Caco-2 (cell line): ENCODE data around the gene NBPF4. TPM values are rescaled to one million over a fixed set of nuclear protein-coding genes. Genes with fewer than 3 reads are reported as not detected.

Experiments
- BruUV-seq: library from RNA; stranded (reverse); fragments of 400-500 nt; replicated peaks from 2 replicates; lab custom pipeline; 2021; lab: Mats Ljungman, UMichigan
- CTCF ChIA-PET: fragments of 300-600 bp; sonication (Branson Sonifier 250); formaldehyde crosslinking; loops from one replicate; lab custom pipeline; 2022; ENCODE audit warnings: antibody characterized with exemption; lab: Charles Lee
- POLR2A ChIA-PET: fragments of 300-600 bp; sonication (Branson Sonifier 250); formaldehyde crosslinking; loops from one replicate; lab custom pipeline; 2022; ENCODE audit warnings: antibody characterized with exemption; lab: Charles Lee
- DNase-seq, 2 experiments: peaks; one replicate each; pipeline versions ENCODE4 v3.0.0 to v3.0.0-alpha.2; 2020 to 2022
- H3K27me3 ChIP-seq: replicated peaks from 2 replicates; pipeline ENCODE4 v1.6.0; 2011; ENCODE audit warnings: low read length; ENCODE audit not compliant: control insufficient read depth, insufficient read depth
- H3K36me3 ChIP-seq: 2 replicates; pipeline ENCODE4 v1.5.1; 2011; ENCODE audit warnings: low read length; ENCODE audit not compliant: control insufficient read depth, insufficient read depth
- H3K4me1 ChIP-seq: fragments of 250-450 bp; sonication (Bioruptor Pico); 2 replicates; pipeline ENCODE4 v1.5.1; 2020; ENCODE audit warnings: mild to moderate bottlenecking
- H3K4me3 ChIP-seq: 2 replicates; pipeline ENCODE4 v1.5.1; 2011; ENCODE audit warnings: low read depth, mild to moderate bottlenecking, control low read depth, low read length
- H3K9me3 ChIP-seq: fragments of 250-450 bp; sonication (Bioruptor Pico); 2 replicates; pipeline ENCODE4 v1.5.1; 2020; ENCODE audit warnings: mild to moderate bottlenecking, moderate library complexity
- H3K27ac Mint-ChIP-seq: one replicate; pipeline ENCODE4 v1.8.0; 2022; ENCODE audit warnings: mixed read lengths; ENCODE audit not compliant: unreplicated experiment
- H3K27me3 Mint-ChIP-seq: one replicate; pipeline ENCODE4 v1.8.0; 2022; ENCODE audit warnings: mixed read lengths; ENCODE audit not compliant: insufficient read depth, unreplicated experiment
- H3K36me3 Mint-ChIP-seq: one replicate; pipeline ENCODE4 v1.8.0; 2022; ENCODE audit warnings: mild to moderate bottlenecking, mixed read lengths; ENCODE audit not compliant: insufficient read depth, unreplicated experiment
- H3K4me1 Mint-ChIP-seq: one replicate; pipeline ENCODE4 v1.8.0; 2022; ENCODE audit warnings: low read depth, mixed read lengths; ENCODE audit not compliant: unreplicated experiment
- H3K4me3 Mint-ChIP-seq: one replicate; pipeline ENCODE4 v1.8.0; 2022; ENCODE audit warnings: mild to moderate bottlenecking, moderate library complexity, mixed read lengths; ENCODE audit not compliant: unreplicated experiment
- H3K9me3 Mint-ChIP-seq: one replicate; pipeline ENCODE4 v1.8.0; 2022; ENCODE audit warnings: mixed read lengths; ENCODE audit not compliant: unreplicated experiment
- CTCF ChIP-seq, 2 experiments: fragments of 200-600 bp in 1 of 2; IDR thresholded peaks; 1 replicate in 1 of 2; 2 replicates in 1 of 2; pipeline versions ENCODE4 v1.5.1 to v1.8.0; 2011 to 2022; ENCODE audit warnings: antibody characterized with exemption in 1 of 2, control low read depth in 1 of 2, inconsistent platforms in 1 of 2, low read depth in 1 of 2, low read length in 1 of 2, mild to moderate bottlenecking in 1 of 2, moderate library complexity in 1 of 2; ENCODE audit not compliant: insufficient read depth in 1 of 2, severe bottlenecking in 1 of 2, unreplicated experiment in 1 of 2
- intact Hi-C: fragments of 100-400 bp; cut with micrococcal nuclease; formaldehyde crosslinking; loops from one replicate; pipeline ENCODE4 v1.10.0; 2022; ENCODE audit not compliant: unreplicated experiment
- total RNA-seq: library from RNA; stranded (reverse); gene quantifications from 2 replicates; pipeline ENCODE4 v1.2.3, GENCODE V29; 2022

NBPF4 gene
- total RNA-seq, 1 experiment from 2014 or later, result 0.88 TPM

- peaks cover 28% of the 10 kb centered on the region for H3K36me3 Mint-ChIP-seq
- H3K9me3 ChIP-seq, result no peaks in the 10 kb centered on the region
- no TSS peak for BruUV-seq
Observed at GRCh38 chr1:108194051-108194450, 49.8 kb downstream of the NBPF4 start.

GRCh38 chr1:108193333-108193732 lies 50.5 kb downstream of the NBPF4 start:
- Mint-ChIP-seq H3K9me3 (peaks cover 9% of the 10 kb centered on the region), H3K4me3 (no peak overlapping the region), H3K36me3 (peaks cover 35% of the 10 kb centered on the region), H3K27ac (no peak overlapping the region), H3K4me1 (no peaks in the 10 kb centered on the region), H3K27me3 (no peaks in the 10 kb centered on the region)
- no peak for DNase-seq
- no peak overlapping the region for H3K4me3 ChIP-seq
- ChIA-PET CTCF (no interaction called here), POLR2A (no interaction called here)
- no TSS peak for BruUV-seq
- no peaks in the 10 kb centered on the region for H3K27me3 ChIP-seq
- H3K9me3 ChIP-seq, result no peaks in the 10 kb centered on the region
- no peak for TF ChIP-seq CTCF (IDR thresholded peaks at IDR 0.05; ENCODE audit: insufficient read depth in 1 of 2, low read depth in 1 of 2, low read length in 1 of 2, severe bottlenecking in 1 of 2, unreplicated experiment in 1 of 2)
- intact Hi-C loops, result no loop called here
- no peaks in the 10 kb centered on the region for H3K4me1 ChIP-seq
- H3K36me3 ChIP-seq, result no peaks in the 10 kb centered on the region; the same call in 1 of the 2 replicates

More at GRCh38 chr1:108194051-108194450, 49.8 kb downstream of the NBPF4 start:
- H3K4me3 Mint-ChIP-seq, result no peak overlapping the region
- no peak for DNase-seq
- no peak for TF ChIP-seq CTCF (IDR thresholded peaks at IDR 0.05; ENCODE audit: insufficient read depth in 1 of 2, low read depth in 1 of 2, low read length in 1 of 2, severe bottlenecking in 1 of 2, unreplicated experiment in 1 of 2)
- intact Hi-C loops, result no loop called here
- H3K27ac Mint-ChIP-seq, result no peak overlapping the region
- Histone ChIP-seq H3K36me3 (no peaks in the 10 kb centered on the region; the same call in 1 of the 2 replicates), H3K27me3 (no peaks in the 10 kb centered on the region), H3K4me3 (no peak overlapping the region), H3K4me1 (no peaks in the 10 kb centered on the region)
- no peaks in the 10 kb centered on the region for H3K27me3 Mint-ChIP-seq
- POLR2A ChIA-PET, result no interaction called here
- H3K9me3 Mint-ChIP-seq, result peaks cover 9% of the 10 kb centered on the region
- CTCF ChIA-PET, result no interaction called here
- H3K4me1 Mint-ChIP-seq, result no peaks in the 10 kb centered on the region

- H3K9me3 ChIP-seq, result no peaks in the 10 kb centered on the region
- no peak for TF ChIP-seq CTCF (IDR thresholded peaks at IDR 0.05; ENCODE audit: insufficient read depth in 1 of 2, low read depth in 1 of 2, low read length in 1 of 2, severe bottlenecking in 1 of 2, unreplicated experiment in 1 of 2)
- H3K4me3 ChIP-seq, result no peak overlapping the region
- no TSS peak for BruUV-seq
- intact Hi-C loops, result no loop called here
- DNase-seq, result no peak
- H3K4me1 ChIP-seq, result no peaks in the 10 kb centered on the region
- H3K4me1 Mint-ChIP-seq, result no peaks in the 10 kb centered on the region
- H3K27ac Mint-ChIP-seq, result no peak overlapping the region
- peaks cover 35% of the 10 kb centered on the region for H3K36me3 Mint-ChIP-seq
- peaks cover 9% of the 10 kb centered on the region for H3K9me3 Mint-ChIP-seq
- ChIA-PET CTCF (no interaction called here), POLR2A (no interaction called here)
- no peaks in the 10 kb centered on the region for H3K27me3 Mint-ChIP-seq
- H3K4me3 Mint-ChIP-seq, result no peak overlapping the region
- H3K27me3 ChIP-seq, result no peaks in the 10 kb centered on the region
- no peaks in the 10 kb centered on the region; the same call in 1 of the 2 replicates for H3K36me3 ChIP-seq
Observed at GRCh38 chr1:108192581-108192980, 51.3 kb downstream of the NBPF4 start.
